HepG2 (cell line): ENCODE measurements around the gene EPHB4. TPM values are rescaled to one million over a fixed set of nuclear protein-coding genes. Genes with fewer than 3 reads are reported as not detected.

Experiments used
- ATAC-seq: fragments of 200-7000 bp; cut with Tn5 transposase; 3 replicates; pipeline ENCODE4 v1.9.1; 2020; ENCODE audit warnings: mild to moderate bottlenecking, moderate library complexity
- BruUV-seq: library from RNA; stranded (reverse); fragments of 400-500 nt; replicated peaks from 2 replicates; lab custom pipeline; 2021; lab: Mats Ljungman, UMichigan
- CTCF ChIA-PET: fragments of 300-600 bp; formaldehyde crosslinking; extraction: SDS; loops from one replicate; lab custom pipeline; 2021; ENCODE audit warnings: low total read pairs, inconsistent platforms, low intra/inter-chr PET ratio; lab: Yijun Ruan, JAX
- POLR2A ChIA-PET: fragments of 350-600 bp; sonication (Branson Sonifier 250); formaldehyde crosslinking; loops from one replicate; lab custom pipeline; 2020; ENCODE audit warnings: antibody characterized with exemption, inconsistent platforms; lab: Yijun Ruan, JAX
- DNase-seq: peaks from one replicate; pipeline ENCODE4 v3.0.0-alpha.2; 2015; ENCODE audit warnings: low spot score
- FAIRE-seq: peaks from 3 replicates; lab custom pipeline; 2011; peaks lifted over from hg19 to GRCh38; lab: Jason Lieb, UNC
- H2AFZ ChIP-seq: one replicate; pipeline ENCODE4 v1.6.1; 2011; ENCODE audit warnings: low read length, inconsistent platforms
- H3K27ac ChIP-seq: fragments of 300-600 bp; 3 replicates; pipeline ENCODE4 v1.8.0; 2011; ENCODE audit warnings: mixed run types, mild to moderate bottlenecking, mixed read lengths, low read length, inconsistent platforms; ENCODE audit not compliant: insufficient read depth; ENCODE audit errors: extremely low read length
- H3K27me3 ChIP-seq, 2 experiments: fragments of 200-600 bp in 1 of 2; 2 replicates in 1 of 2; 3 replicates in 1 of 2; pipeline versions ENCODE4 v1.6.0 to v1.8.0; 2011; ENCODE audit warnings: low read length in 2 of 2, mild to moderate bottlenecking in 2 of 2, moderate library complexity in 2 of 2, inconsistent platforms in 1 of 2; ENCODE audit not compliant: insufficient read depth in 2 of 2, control insufficient read depth in 1 of 2
- H3K36me3 ChIP-seq, 2 experiments: fragments of 200-600 bp in 1 of 2; replicated peaks in 1 of 2; 2 replicates in 1 of 2; 3 replicates in 1 of 2; pipeline versions ENCODE4 v1.5.1 to v1.8.0; 2011; ENCODE audit warnings: low read length in 2 of 2, inconsistent platforms in 1 of 2; ENCODE audit not compliant: insufficient read depth in 2 of 2, control insufficient read depth in 1 of 2
- H3K4me1 ChIP-seq: 2 replicates; pipeline ENCODE4 v1.5.1; 2012; ENCODE audit warnings: low read length, inconsistent platforms; ENCODE audit not compliant: insufficient read depth
- H3K4me2 ChIP-seq: 2 replicates; pipeline ENCODE4 v1.6.0; 2011; ENCODE audit warnings: low read depth, low read length, inconsistent platforms
- H3K4me3 ChIP-seq, 3 experiments: fragments of 200-600 bp in 1 of 3; sonication (generic), shearing (Covaris generic) in 1 of 3; replicated peaks in 1 of 3; 2 replicates each; pipeline ENCODE4 v1.5.1; 2011 to 2016; ENCODE audit warnings: low read length in 3 of 3, inconsistent platforms in 2 of 3, low read depth in 2 of 3, mild to moderate bottlenecking in 2 of 3, control low read depth in 1 of 3, mixed read lengths in 1 of 3; ENCODE audit not compliant: insufficient read depth in 1 of 3
- H3K79me2 ChIP-seq: one replicate; pipeline ENCODE4 v1.6.1; 2011; ENCODE audit warnings: low read length, inconsistent platforms; ENCODE audit not compliant: insufficient read depth
- H3K9ac ChIP-seq: 2 replicates; pipeline ENCODE4 v1.6.0; 2011; ENCODE audit warnings: mild to moderate bottlenecking, low read depth, low read length, inconsistent platforms; ENCODE audit not compliant: insufficient read depth
- H3K9me3 ChIP-seq: 2 replicates; pipeline ENCODE4 v1.5.1; 2012; ENCODE audit warnings: mild to moderate bottlenecking, low read length
- H4K20me1 ChIP-seq: 2 replicates; pipeline ENCODE4 v1.6.0; 2011; ENCODE audit warnings: inconsistent platforms, mild to moderate bottlenecking, low read length, moderate library complexity; ENCODE audit not compliant: insufficient read depth
- SAP130 ChIP-seq: IDR thresholded peaks from 2 replicates; pipeline ENCODE4 v1.6.1; 2016; ENCODE audit warnings: low read depth
- ZNF143 ChIP-seq: sonication (generic); formaldehyde crosslinking; IDR thresholded peaks from 2 replicates; pipeline ENCODE4 v1.4.0; 2020; ENCODE audit warnings: missing genetic modification reagents
- ZNF605 ChIP-seq: sonication (generic); formaldehyde crosslinking; IDR thresholded peaks from 2 replicates; pipeline ENCODE4 v1.8.0; 2022; ENCODE audit warnings: mild to moderate bottlenecking, missing genetic modification reagents
- ZNF772 ChIP-seq: sonication (generic); formaldehyde crosslinking; IDR thresholded peaks from 2 replicates; pipeline ENCODE4 v1.5.0; 2020; ENCODE audit warnings: mild to moderate bottlenecking, missing genetic modification reagents
- ZNF788 ChIP-seq: sonication (generic); formaldehyde crosslinking; IDR thresholded peaks from 2 replicates; pipeline ENCODE4 v1.5.0; 2020; ENCODE audit warnings: mild to moderate bottlenecking, missing genetic modification reagents, borderline replicate concordance
- WGBS: methylation state at CpG from one replicate; pipeline ENCODE4 v1.1.6; 2017; ENCODE audit warnings: low lambda C conversion rate; 5-methylcytosine and 5-hydroxymethylcytosine counted together
- in situ Hi-C: cut with HindIII; loops from 2 replicates; pipeline ENCODE4 v1.10.0; 2017; ENCODE audit warnings: low pct_unique_long_range_greater_than_20kb; ENCODE audit not compliant: extremely low pct_ligation_motif_present
- intact Hi-C: fragments of 100-400 bp; cut with micrococcal nuclease; formaldehyde crosslinking; loops from one replicate; pipeline ENCODE4 v1.10.0; 2022; ENCODE audit not compliant: unreplicated experiment
- polyA plus RNA-seq, 8 experiments: library from polyadenylated mRNA; depleted of rRNA in 3 of 8; stranded (reverse) in 7 of 8; unstranded in 1 of 8; fragments of >200 nt; fragmentation: Illumina TruSeq in 4 of 8; extraction: Trizol in 4 of 8; gene quantifications; 2 replicates each; pipeline versions ENCODE4 v1.2.1 to v1.2.3, GENCODE V29; 2011 to 2016; ENCODE audit warnings: low read depth in 4 of 8, missing spikeins in 1 of 8, mixed read lengths in 1 of 8; ENCODE audit not compliant: insufficient read depth in 1 of 8
- total RNA-seq, 5 experiments: library from RNA; depleted of rRNA; stranded (reverse); fragments of >200 nt; fragmentation: Illumina TruSeq; extraction: Trizol; gene quantifications; 2 replicates each; pipeline ENCODE4 v1.2.3, GENCODE V29; 2016; ENCODE audit warnings: low read depth in 1 of 5
- TF ChIP-seq, protein P1 (sequence below): sonication (generic); formaldehyde crosslinking; IDR thresholded peaks from 2 replicates; pipeline ENCODE4 v1.4.0; 2020; ENCODE audit warnings: missing genetic modification reagents
- TF ChIP-seq, protein P2 (sequence below): sonication (generic); formaldehyde crosslinking; IDR thresholded peaks from 2 replicates; pipeline ENCODE4 v1.4.0; 2020; ENCODE audit warnings: mild to moderate bottlenecking, missing genetic modification reagents
- TF ChIP-seq, protein P3 (sequence below): sonication (generic); formaldehyde crosslinking; IDR thresholded peaks from 2 replicates; pipeline ENCODE4 v1.5.0; 2020; ENCODE audit warnings: mild to moderate bottlenecking, missing genetic modification reagents, moderate library complexity
- TF ChIP-seq, protein P4 (sequence below), 2 experiments: sonication (generic) in 1 of 2; formaldehyde crosslinking in 1 of 2; IDR thresholded peaks; 2 replicates each; pipeline versions ENCODE4 v1.4.0 to v1.6.1; 2018 to 2020; ENCODE audit warnings: missing genetic modification reagents in 2 of 2, borderline replicate concordance in 1 of 2, low read depth in 1 of 2, mild to moderate bottlenecking in 1 of 2, missing biosample characterization in 1 of 2

The EPHB4 gene
- total and polyA plus RNA-seq, 2 of the 13 experiments (the other 11 are each of a cell fraction or from before 2014, with no cell fraction given) = 61.4 to 69.6 TPM

DNA sequence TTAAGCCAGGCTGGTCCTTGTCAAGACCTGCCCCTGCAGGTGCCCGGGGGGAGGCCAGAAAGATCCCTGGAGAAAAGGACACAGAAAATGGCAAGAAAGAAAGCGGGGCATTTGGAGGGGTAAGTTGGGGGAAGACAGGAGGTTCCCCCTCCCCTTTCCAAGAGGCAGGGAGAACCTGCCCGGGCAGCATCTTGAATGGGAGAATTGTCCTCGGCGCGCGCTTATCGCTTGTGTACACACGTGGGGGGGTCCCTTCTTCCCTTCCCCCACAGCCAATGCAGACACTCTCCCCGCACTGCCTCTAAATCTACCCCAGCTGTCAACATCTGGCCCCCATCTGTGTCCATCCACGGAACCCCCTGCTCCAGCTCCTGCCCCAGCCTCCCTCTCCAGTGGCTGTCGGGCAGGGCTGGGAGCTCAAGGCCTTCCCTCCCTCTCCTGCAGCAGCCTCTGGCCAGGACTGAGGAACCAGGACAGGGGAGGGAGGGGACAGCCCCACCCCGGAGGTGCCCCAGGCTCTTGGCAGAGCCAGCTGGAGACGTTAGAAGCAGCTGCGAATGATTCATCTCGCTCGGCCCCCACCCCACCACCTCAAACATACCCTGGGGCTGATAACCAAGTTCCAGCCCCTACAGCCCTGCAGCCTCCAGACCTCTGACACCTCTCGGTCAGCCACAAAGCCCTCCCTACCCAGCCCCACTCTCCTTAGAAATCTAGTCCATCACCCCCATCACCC is 25.3 kb downstream of the EPHB4 start (continued):
- TF ChIP-seq, protein P1, sequence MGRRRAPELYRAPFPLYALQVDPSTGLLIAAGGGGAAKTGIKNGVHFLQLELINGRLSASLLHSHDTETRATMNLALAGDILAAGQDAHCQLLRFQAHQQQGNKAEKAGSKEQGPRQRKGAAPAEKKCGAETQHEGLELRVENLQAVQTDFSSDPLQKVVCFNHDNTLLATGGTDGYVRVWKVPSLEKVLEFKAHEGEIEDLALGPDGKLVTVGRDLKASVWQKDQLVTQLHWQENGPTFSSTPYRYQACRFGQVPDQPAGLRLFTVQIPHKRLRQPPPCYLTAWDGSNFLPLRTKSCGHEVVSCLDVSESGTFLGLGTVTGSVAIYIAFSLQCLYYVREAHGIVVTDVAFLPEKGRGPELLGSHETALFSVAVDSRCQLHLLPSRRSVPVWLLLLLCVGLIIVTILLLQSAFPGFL (CRISPR knock-in tag) = no peak
- TF ChIP-seq ZNF772 (peak; percentile 78), ZNF788 (CRISPR knock-in tag) (peak; percentile 73; the same call in 1 of the 2 replicates)
- TF ChIP-seq, protein P2, sequence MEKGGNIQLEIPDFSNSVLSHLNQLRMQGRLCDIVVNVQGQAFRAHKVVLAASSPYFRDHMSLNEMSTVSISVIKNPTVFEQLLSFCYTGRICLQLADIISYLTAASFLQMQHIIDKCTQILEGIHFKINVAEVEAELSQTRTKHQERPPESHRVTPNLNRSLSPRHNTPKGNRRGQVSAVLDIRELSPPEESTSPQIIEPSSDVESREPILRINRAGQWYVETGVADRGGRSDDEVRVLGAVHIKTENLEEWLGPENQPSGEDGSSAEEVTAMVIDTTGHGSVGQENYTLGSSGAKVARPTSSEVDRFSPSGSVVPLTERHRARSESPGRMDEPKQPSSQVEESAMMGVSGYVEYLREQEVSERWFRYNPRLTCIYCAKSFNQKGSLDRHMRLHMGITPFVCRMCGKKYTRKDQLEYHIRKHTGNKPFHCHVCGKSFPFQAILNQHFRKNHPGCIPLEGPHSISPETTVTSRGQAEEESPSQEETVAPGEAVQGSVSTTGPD (CRISPR knock-in tag) = peak; percentile 76

DNA sequence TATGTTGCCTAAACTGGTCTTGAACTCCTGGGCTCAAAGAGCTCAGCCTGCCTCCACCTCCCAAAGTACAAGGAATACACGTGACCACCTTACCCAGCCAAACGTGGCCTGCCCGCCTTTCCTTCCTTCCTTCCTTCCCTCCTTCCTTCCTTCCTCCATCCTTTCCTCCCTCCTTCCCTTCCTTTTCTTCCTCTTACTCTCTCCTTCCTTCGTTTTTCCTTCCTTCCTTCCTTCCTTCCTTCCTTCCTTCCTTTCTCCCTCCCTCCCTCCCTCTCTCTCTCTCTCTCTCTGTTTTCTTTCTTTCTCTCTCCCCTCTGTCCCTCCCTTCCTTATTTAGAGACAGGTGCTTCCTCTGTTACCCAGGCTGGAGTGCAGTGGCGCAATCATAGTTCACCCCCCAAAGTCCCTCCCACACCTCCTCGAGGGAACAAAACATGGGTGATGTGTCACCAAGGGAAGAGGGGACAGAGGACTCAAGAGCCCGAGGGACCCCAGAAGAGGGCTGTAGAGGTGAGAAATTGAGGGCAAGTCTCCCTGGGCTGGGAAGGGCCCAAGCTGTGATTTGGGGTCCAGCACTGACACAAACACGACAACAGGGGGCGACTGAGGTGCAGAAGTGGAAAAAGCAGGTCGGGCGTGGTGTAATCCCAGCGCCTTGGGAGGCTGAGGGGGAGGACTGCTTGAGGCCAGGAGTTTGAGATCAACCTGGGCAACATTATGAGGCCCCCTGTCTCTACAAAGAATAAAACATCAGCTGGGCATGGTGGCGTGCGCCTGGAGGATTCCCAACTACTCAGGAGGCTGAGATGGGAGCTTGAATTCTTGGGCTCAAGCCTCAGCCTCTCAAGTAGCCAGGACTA is 28.1 kb downstream of the EPHB4 start:
- no peak overlapping the region for H3K9ac ChIP-seq
- H4K20me1 ChIP-seq = no peaks in the 10 kb centered on the region
- FAIRE-seq = no peak
- BruUV-seq = no TSS peak
- intact Hi-C loops = loop anchor here (1.0 kb wide), 1 partner anchor 53 kb away; the partner anchor contains the start of gene SLC12A9
- H3K4me2 ChIP-seq = no peak overlapping the region
- ATAC-seq = peak; percentile 39
- in situ Hi-C loops = loop anchor here (10.0 kb wide), 1 partner anchor 56 kb away; the partner anchor contains the start of gene SLC12A9
- no peaks in the 10 kb centered on the region for H3K79me2 ChIP-seq
- DNase-seq = peak; percentile 52
- H2AFZ ChIP-seq = no peak overlapping the region
- H3K27me3 ChIP-seq = peaks cover 0 to 2% of the 10 kb centered on the region in 2 experiments; a peak in 1 of 5 replicates
- no peak overlapping the region for H3K27ac ChIP-seq
- H3K4me1 ChIP-seq = peaks cover 76% of the 10 kb centered on the region
- ChIA-PET POLR2A (interaction anchor here (0.6 to 3.9 kb wide), 6 partner anchors 10 to 94 kb away, joined by 3 to 66 read pairs (median 8); partner anchors contain the start of genes EPHB4, POP7 and SLC12A9), CTCF (interaction anchor here (1.0 to 5.2 kb wide), 3 partner anchors 27 to 52 kb away, joined by 3 to 61 read pairs (median 5); partner anchors contain the start of gene SLC12A9)
- H3K9me3 ChIP-seq = no peaks in the 10 kb centered on the region
- no peak overlapping the region for H3K4me3 ChIP-seq
- WGBS = 18% methylated on average over 12 of the region's 14 CpGs
- H3K36me3 ChIP-seq = peaks cover 0 to 14% of the 10 kb centered on the region in 2 experiments; a peak in 3 of 5 replicates
- TF ChIP-seq, protein P3, sequence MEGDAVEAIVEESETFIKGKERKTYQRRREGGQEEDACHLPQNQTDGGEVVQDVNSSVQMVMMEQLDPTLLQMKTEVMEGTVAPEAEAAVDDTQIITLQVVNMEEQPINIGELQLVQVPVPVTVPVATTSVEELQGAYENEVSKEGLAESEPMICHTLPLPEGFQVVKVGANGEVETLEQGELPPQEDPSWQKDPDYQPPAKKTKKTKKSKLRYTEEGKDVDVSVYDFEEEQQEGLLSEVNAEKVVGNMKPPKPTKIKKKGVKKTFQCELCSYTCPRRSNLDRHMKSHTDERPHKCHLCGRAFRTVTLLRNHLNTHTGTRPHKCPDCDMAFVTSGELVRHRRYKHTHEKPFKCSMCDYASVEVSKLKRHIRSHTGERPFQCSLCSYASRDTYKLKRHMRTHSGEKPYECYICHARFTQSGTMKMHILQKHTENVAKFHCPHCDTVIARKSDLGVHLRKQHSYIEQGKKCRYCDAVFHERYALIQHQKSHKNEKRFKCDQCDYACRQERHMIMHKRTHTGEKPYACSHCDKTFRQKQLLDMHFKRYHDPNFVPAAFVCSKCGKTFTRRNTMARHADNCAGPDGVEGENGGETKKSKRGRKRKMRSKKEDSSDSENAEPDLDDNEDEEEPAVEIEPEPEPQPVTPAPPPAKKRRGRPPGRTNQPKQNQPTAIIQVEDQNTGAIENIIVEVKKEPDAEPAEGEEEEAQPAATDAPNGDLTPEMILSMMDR (CRISPR knock-in tag) = peak; percentile 87
- TF ChIP-seq ZNF605 (no peak), SAP130 (no peak), ZNF143 (CRISPR knock-in tag) (no peak)
- TF ChIP-seq, protein P4, sequence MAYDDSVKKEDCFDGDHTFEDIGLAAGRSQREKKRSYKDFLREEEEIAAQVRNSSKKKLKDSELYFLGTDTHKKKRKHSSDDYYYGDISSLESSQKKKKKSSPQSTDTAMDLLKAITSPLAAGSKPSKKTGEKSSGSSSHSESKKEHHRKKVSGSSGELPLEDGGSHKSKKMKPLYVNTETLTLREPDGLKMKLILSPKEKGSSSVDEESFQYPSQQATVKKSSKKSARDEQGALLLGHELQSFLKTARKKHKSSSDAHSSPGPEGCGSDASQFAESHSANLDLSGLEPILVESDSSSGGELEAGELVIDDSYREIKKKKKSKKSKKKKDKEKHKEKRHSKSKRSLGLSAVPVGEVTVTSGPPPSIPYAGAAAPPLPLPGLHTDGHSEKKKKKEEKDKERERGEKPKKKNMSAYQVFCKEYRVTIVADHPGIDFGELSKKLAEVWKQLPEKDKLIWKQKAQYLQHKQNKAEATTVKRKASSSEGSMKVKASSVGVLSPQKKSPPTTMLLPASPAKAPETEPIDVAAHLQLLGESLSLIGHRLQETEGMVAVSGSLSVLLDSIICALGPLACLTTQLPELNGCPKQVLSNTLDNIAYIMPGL (CRISPR knock-in tag; IDR thresholded peaks at IDR 0.05; ENCODE audit: borderline replicate concordance in 1 of 2, low read depth in 1 of 2) = peak; percentile 35 to 50; a peak in 1 of 4 replicates
